ENCODE data around the gene MIER3.

DNA sequence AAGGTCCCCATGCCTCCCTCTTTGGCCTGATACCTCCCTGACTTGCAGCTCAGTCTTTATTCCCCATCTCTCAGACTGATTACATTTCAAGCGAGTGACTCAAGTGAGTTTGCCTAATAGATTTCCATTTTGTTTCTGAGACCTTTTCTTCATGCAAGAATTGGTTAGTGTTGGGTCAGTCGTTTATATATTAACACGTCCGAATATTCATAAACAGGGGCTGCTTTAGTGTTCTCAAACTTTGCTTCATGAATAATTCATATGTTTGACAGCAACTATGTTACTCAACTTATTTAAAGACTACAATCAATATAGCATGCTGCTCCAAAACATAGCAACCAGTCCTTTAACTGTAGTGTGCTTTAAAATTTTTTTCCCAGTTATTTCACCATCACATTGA, 36.6 kb upstream of the MIER3 start:
- TF ChIP-seq, protein P1, sequence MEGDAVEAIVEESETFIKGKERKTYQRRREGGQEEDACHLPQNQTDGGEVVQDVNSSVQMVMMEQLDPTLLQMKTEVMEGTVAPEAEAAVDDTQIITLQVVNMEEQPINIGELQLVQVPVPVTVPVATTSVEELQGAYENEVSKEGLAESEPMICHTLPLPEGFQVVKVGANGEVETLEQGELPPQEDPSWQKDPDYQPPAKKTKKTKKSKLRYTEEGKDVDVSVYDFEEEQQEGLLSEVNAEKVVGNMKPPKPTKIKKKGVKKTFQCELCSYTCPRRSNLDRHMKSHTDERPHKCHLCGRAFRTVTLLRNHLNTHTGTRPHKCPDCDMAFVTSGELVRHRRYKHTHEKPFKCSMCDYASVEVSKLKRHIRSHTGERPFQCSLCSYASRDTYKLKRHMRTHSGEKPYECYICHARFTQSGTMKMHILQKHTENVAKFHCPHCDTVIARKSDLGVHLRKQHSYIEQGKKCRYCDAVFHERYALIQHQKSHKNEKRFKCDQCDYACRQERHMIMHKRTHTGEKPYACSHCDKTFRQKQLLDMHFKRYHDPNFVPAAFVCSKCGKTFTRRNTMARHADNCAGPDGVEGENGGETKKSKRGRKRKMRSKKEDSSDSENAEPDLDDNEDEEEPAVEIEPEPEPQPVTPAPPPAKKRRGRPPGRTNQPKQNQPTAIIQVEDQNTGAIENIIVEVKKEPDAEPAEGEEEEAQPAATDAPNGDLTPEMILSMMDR (IDR thresholded peaks at IDR 0.05) = no peak
- TF ChIP-seq EP300 (IDR thresholded peaks at IDR 0.05) (no peak), POLR2A (IDR thresholded peaks at IDR 0.05) (no peak)

All from gastroesophageal sphincter (tissue), 3 donors.